ENCODE data around the gene COPB2.

COPB2 gene

GRCh38 chr3:139327861-139328260, 61.6 kb downstream of the COPB2 start:
- DNase-seq (ENCODE audit: low read depth in 2 of 2): no peak

- no peak for DNase-seq (ENCODE audit: low read depth in 2 of 2)
Measured at GRCh38 chr3:139327231-139327630, 62.2 kb downstream of the COPB2 start.

GRCh38 chr3:139326707-139327106, 62.7 kb downstream of the COPB2 start:
- no peak for DNase-seq (ENCODE audit: low read depth in 2 of 2)

- DNase-seq (ENCODE audit: low read depth in 2 of 2): no peak
Measured at GRCh38 chr3:139326131-139326530, 63.3 kb downstream of the COPB2 start.

- no peak for DNase-seq (ENCODE audit: low read depth in 2 of 2)
Measured at GRCh38 chr3:139325551-139325950, 63.9 kb downstream of the COPB2 start.

GRCh38 chr3:139324456-139324855, 65.0 kb downstream of the COPB2 start:
- no peak for DNase-seq (ENCODE audit: low read depth in 2 of 2)

- DNase-seq (ENCODE audit: low read depth in 2 of 2): no peak
Measured at GRCh38 chr3:139323146-139323545, 66.3 kb downstream of the COPB2 start.

- DNase-seq (ENCODE audit: low read depth in 2 of 2): no peak
Measured at GRCh38 chr3:139322346-139322745, 67.1 kb downstream of the COPB2 start.

DNA sequence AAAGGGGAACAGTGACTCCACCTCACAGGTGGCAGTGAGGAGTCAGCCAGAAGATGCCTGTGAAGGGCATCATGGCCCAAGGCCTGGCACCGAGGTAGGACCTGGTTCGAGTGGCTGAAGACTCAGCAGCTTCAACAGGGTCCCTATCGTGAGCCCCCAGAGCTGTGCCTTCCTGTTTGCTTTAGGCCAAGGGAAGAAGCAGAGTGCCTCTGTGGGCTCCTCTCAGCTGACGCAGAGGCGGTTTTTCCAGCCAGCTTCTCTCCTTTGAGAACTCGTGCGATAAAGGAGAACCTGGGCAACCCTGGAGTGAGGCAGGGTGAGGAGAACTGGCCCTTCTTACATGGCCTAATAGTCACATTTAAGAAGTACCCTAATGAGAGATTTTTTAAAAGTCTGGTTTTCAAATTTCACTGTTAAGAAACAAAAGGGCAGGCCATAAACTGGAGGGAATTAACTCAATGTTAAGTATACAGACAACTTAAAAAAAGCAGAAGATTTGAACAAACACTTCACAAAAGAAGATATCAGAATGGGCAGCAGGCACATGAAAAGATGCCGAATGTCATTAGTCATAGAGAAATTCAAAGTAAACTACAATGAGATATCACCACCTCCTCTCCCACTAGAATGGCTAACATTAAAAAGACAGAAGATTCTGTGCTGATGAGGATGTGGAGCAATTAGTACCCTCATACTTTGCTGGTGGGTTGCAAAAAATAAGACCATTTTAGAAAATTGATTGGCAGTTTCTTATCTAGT, 68.7 kb downstream of the COPB2 start:
- DNase-seq (ENCODE audit: low read depth in 2 of 2): no peak

- no peak for DNase-seq (ENCODE audit: low read depth in 2 of 2)
Measured at GRCh38 chr3:139319428-139320402, 69.7 kb downstream of the COPB2 start.

- DNase-seq (ENCODE audit: low read depth in 2 of 2): no peak
Measured at GRCh38 chr3:139318826-139319225, 70.6 kb downstream of the COPB2 start.

GRCh38 chr3:139318431-139318816, 71.0 kb downstream of the COPB2 start:
- no peak for DNase-seq (ENCODE audit: low read depth in 2 of 2)

DNA sequence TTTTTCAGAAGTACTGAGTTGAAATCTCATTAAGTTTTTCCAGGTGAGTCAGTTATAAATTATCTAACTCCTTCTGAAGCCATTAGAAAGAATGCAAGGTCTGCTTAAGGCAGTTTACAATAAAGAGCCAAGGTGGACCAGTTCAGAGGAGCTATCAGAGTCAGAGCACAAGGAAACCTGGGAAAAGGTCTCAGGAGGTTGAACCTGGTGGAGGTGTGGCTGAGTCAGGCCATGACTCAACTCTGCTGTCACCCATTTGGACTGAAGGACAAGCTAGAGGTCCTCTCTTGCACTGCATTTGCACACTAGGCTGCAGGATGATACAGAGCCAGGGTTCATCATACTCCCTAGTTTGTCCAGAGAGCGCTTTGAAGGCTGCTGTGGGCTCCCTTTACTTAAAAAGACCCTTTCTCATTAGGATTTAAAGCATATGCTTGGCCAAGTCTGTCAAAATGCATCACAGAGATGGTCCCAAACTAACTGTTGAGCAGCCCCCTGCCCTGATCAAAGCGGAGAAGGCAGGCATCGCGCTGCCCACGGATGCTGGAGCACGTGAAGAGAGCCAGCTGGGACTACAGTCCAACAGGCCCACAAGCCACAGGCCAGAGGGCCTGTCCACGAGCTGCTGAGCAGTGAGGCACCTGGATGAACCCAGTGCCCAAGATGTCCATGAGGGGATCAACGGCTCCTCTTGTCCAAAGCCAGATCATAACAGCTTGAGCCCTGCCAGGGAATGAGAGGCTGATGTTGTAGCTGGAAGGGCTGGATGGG, 71.6 kb downstream of the COPB2 start:
- no peak for DNase-seq (ENCODE audit: low read depth in 2 of 2)

GRCh38 chr3:139317215-139317614, 72.2 kb downstream of the COPB2 start:
- DNase-seq (ENCODE audit: low read depth in 2 of 2): no peak

DNA sequence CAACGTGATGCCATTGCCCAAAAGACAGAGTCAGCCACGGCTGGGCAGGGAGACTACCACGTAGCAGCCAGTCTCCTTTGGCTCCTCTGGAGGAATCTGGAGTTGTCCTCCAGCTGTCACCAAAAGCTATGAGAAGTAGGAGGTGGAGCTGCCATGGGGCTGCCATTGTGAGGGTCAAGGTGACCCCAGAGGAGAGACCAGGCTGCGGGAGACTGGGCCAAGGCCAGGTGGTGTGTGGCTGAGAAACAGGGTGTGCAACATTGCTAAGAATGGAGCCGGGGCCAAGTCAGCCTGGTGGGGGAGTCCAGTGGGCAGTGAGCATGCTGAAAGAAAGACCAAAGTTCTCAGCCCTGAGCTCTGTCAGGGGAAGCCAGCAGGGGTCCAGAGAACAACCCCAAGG, 75.5 kb downstream of the COPB2 start:
- no peak for DNase-seq (ENCODE audit: low read depth in 2 of 2)

GRCh38 chr3:139312959-139313358, 76.5 kb downstream of the COPB2 start:
- no peak for DNase-seq (ENCODE audit: low read depth in 2 of 2)

- DNase-seq (ENCODE audit: low read depth in 2 of 2): no peak
Measured at GRCh38 chr3:139312416-139312815, 77.0 kb downstream of the COPB2 start.

DNA sequence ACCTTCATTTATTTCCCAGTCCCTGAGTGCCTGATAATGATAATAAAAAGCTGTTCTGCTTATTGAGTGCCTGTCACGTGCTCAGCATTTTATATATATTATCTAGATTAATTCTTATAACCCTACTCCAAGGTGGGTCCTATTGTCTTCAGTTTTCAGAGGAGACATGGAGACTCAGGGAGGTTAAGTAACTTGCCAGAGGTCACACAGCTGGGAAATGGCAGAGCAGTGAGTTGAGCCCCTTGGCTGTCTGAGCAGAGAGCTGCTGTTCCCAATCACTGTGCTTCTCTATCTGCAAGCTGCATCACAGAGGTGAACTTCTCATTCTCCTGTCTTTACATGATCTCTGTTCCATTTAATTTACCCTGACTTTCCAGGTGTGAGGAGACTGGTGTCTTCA, 77.9 kb downstream of the COPB2 start:
- no peak for DNase-seq (ENCODE audit: low read depth in 2 of 2)

GRCh38 chr3:139310474-139310933, 78.9 kb downstream of the COPB2 start:
- no peak for DNase-seq (ENCODE audit: low read depth in 2 of 2)

DNA sequence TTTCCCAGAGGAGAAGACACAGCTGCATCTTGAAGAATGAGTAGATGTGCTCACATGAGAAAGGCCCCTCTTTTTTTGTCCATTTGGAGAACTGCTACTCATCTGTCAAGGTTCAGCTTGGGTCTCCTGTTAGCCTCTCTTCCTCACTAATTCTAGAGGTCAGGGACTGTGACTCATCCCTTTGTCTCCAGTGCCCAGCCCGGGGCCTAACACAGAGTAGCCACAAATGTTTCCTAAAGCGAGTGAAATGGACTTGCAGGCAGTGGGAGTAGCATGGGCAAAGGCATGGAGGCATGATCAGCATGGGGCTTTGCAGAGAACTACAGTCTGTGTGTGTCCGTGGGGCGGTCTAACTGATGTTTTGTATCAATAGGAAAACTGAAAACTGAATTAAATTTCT, 79.6 kb downstream of the COPB2 start:
- DNase-seq (ENCODE audit: low read depth in 2 of 2): no peak

GRCh38 chr3:139309061-139309591, 80.3 kb downstream of the COPB2 start:
- no peak for DNase-seq (ENCODE audit: low read depth in 2 of 2)

DNA sequence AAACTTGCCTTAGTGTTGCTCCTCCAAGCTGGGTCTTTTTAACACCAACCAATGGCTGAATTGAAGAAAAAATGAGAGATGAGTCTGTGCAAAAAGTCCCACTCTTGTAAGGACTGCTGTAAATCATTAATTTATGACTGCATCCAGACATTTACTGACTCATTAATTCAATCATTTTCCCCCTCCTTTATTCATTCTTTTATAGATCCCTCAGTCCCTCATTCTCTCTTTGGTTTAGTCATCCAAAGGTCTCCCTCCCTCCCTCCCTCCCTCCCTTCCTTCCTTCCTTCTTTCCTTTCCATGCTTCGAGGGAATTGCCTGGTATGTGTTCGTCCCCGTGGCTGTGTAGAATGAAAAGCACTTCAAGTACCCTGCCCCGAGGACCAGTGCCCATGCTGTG, 80.9 kb downstream of the COPB2 start:
- no peak for DNase-seq (ENCODE audit: low read depth in 2 of 2)

All from stimulated activated CD4-positive, alpha-beta T cell treated with anti-CD3 and anti-CD28 coated beads, Interleukin-1b, Interleukin-23, amount 100 ng/mL, for 1 hour (primary cell).